HG03039 (cell line): ENCODE data around the gene PKP3.
A peak's percentile ranks its signal among the peaks of the same experiment; 100 is the strongest.

Source experiments
- ATAC-seq: cut with Tn5 transposase; IDR thresholded peaks from one replicate; pipeline ENCODE4 v1.9.1; 2021; ENCODE audit warnings: mild to moderate bottlenecking, moderate library complexity; ENCODE audit not compliant: unreplicated experiment

PKP3 gene

GRCh38 chr11:441418-442274 is 47.6 kb downstream of the PKP3 start, which contains the start of gene ANO9:
Gene ANO9, minus strand, starts transcription at chr11:442011. Its CDS starts 85 bp downstream, at chr11:441926.
- peak; percentile 51 for ATAC-seq

GRCh38 chr11:442611-443081 is 48.6 kb downstream of the PKP3 start:
- no peak for ATAC-seq

- no peak for ATAC-seq
These were observed 49.7 kb downstream of the PKP3 start for GRCh38 chr11:443542-444199.

GRCh38 chr11:444396-445144 is 50.6 kb downstream of the PKP3 start:
- no peak for ATAC-seq

- ATAC-seq, result no peak
These were observed 52.0 kb downstream of the PKP3 start for GRCh38 chr11:445765-446588.

- ATAC-seq, result no peak
These were observed 52.9 kb downstream of the PKP3 start for GRCh38 chr11:446891-447290.

- ATAC-seq, result peak; percentile 53
These were observed 54.1 kb downstream of the PKP3 start for GRCh38 chr11:447923-448731.

- ATAC-seq, result peak; percentile 58
These were observed 56.1 kb downstream of the PKP3 start, which contains the start of gene PTDSS2 for GRCh38 chr11:449889-450808. Gene PTDSS2, plus strand, starts transcription at chr11:450279. Its CDS starts 177 bp downstream, at chr11:450456.

- no peak for ATAC-seq
These were observed 56.9 kb downstream of the PKP3 start for GRCh38 chr11:450809-451451.

- ATAC-seq, result no peak
These were observed 57.7 kb downstream of the PKP3 start for GRCh38 chr11:451738-452137.

- ATAC-seq, result no peak
These were observed 58.3 kb downstream of the PKP3 start for GRCh38 chr11:452203-452744.

- ATAC-seq, result no peak
These were observed 59.0 kb downstream of the PKP3 start for GRCh38 chr11:452916-453527.

GRCh38 chr11:453564-453963 is 59.6 kb downstream of the PKP3 start:
- ATAC-seq, result no peak

GRCh38 chr11:454043-454442 is 60.0 kb downstream of the PKP3 start:
- no peak for ATAC-seq
